Upper lobe of left lung (tissue), 4 donors: Measurements from ENCODE around the gene OXCT1.

Source experiments
- EP300 ChIP-seq, 4 donors: sonication (generic); formaldehyde crosslinking; IDR thresholded peaks; one replicate each; pipeline ENCODE4 v1.5.1; 2017; ENCODE audit warnings: antibody characterized with exemption in 4 of 4, control low read depth in 2 of 4
- POLR2AphosphoS5 ChIP-seq, 2 donors: sonication (generic); formaldehyde crosslinking; IDR thresholded peaks; one replicate each; pipeline ENCODE4 v1.5.1; 2017; ENCODE audit warnings: antibody characterized with exemption in 2 of 2

DNA sequence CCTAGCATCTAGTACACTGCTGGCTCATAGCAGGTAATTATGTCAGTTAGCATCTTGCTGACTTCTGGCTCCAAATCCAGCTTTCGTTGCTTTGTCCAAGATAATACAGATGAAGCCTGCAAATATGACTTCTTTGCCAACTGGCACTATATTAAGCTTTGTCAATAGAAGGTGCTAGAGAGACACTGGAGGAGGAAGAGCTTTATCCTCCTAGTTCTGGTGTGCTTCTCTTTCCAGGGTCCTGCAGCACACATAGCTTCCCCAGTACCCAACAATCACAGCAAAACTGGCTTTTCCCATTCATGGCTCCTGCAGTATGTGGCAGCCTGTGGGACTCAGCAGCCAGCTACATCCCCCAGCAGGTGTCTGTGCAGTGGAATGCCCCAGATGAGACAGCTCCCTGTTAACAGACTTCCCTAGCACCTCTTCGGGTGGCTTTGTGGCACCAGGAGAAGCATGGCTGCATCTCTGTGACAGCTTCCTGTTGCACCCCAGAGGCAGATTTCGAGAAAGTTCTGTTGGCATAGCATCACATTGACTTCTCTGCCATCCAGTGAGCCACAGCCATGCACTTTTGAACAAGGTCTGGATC, 147.8 kb downstream of the OXCT1 start:
- TF ChIP-seq POLR2AphosphoS5 (IDR thresholded peaks at IDR 0.05) (no peak), EP300 (IDR thresholded peaks at IDR 0.05) (no peak)
